ENCODE results near the gene FETUB. TPM values are rescaled to one million over a fixed set of nuclear protein-coding genes. Genes with fewer than 3 reads are reported as not detected.

Gene FETUB
- total and polyA plus RNA-seq, 2 of the 8 experiments (the other 6 are each of a cell fraction or from before 2014, with no cell fraction given), result 0.15 TPM; not detected in 1

DNA sequence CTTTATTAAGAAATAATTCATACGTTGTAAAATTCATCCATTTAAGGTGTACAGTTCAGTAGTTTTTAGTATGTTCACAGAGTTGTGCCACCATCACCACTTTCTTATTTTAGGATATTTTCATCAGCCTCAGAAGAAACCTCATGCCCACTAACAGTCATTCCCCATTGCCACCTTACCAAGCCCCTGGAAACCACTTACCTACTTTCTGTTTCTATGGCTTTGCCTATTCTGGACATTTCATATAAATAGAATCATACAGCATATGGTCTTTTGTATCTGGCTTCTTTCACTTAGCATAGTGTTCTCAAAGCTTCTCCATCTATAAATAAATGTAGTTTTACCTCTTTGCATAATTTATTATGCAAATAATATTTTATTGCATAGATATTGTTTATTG, 6.6 kb downstream of the FETUB start:
- no peak overlapping the region for H2AK5ac ChIP-seq (ENCODE audit: low read depth, low read length)
- peaks cover 4 to 7% (median 6%) of the 10 kb centered on the region in 4 experiments; a peak in 5 of 7 replicates for H3K4me1 ChIP-seq (replicated peaks in 1 of 4; ENCODE audit: control insufficient read depth in 3 of 4, insufficient read depth in 4 of 4, low read length in 3 of 4)
- no peak for FAIRE-seq
- H4K91ac ChIP-seq (replicated peaks; ENCODE audit: insufficient read length, low read length), result no peak overlapping the region
- H3K79me2 ChIP-seq (ENCODE audit: control insufficient read depth in 1 of 2, insufficient read depth in 2 of 2, low read length in 2 of 2), result no peaks in the 10 kb centered on the region
- WGBS, 2 experiments (ENCODE audit: extremely low coverage in 1 of 2, insufficient coverage in 1 of 2, insufficient read length in 1 of 2, insufficient replicate concordance in 2 of 2, low coverage in 1 of 2, low lambda C conversion rate in 2 of 2, missing lambda C conversion rate in 1 of 2), result 100% methylated on average over 1 of the region's 1 CpG; no CpG with 5 or more reads in 1 of the 2 experiments
- no peak overlapping the region for H2BK15ac ChIP-seq (ENCODE audit: low read length)
- no peaks in the 10 kb centered on the region for H3K36me3 ChIP-seq (ENCODE audit: control insufficient read depth in 2 of 4, insufficient read depth in 4 of 4, low read length in 3 of 4)
- H4K8ac ChIP-seq (ENCODE audit: extremely low read depth, insufficient read depth, low read length), result no peak overlapping the region
- H4K5ac ChIP-seq (ENCODE audit: insufficient read length, low read depth, low read length), result no peak overlapping the region
- no peak overlapping the region for H3K9ac ChIP-seq (replicated peaks in 1 of 4; ENCODE audit: extremely low read depth in 1 of 4, low read depth in 3 of 4, low read length in 3 of 4)
- CTCF ChIA-PET (ENCODE audit: partially characterized antibody), result interaction anchor here (1.0 kb wide), 1 partner anchor 30 kb away, joined by 5 read pairs; no protein-coding TSS in a partner anchor
- no peak overlapping the region for H3K56ac ChIP-seq (replicated peaks; ENCODE audit: insufficient read length, low read depth, low read length)
- POLR2A ChIA-PET (ENCODE audit: partially characterized antibody), result no interaction called here
- no peak for DNase-seq (ENCODE audit: low read depth in 1 of 2, low spot score in 2 of 2)
- H3K18ac ChIP-seq (ENCODE audit: extremely low read depth, low read length), result no peak overlapping the region
- H3K79me1 ChIP-seq (ENCODE audit: low read depth, low read length), result no peaks in the 10 kb centered on the region
- no peak overlapping the region for H2BK12ac ChIP-seq (ENCODE audit: low read depth, low read length)
- no peak overlapping the region for H3K23ac ChIP-seq (ENCODE audit: insufficient read length)
- no peak overlapping the region for H3K4ac ChIP-seq (replicated peaks; ENCODE audit: insufficient read length, low read depth, low read length)
- no peaks in the 10 kb centered on the region; a peak in 1 of 7 replicates for H3K27me3 ChIP-seq (replicated peaks in 1 of 4; ENCODE audit: control insufficient read depth in 3 of 4, extremely low read depth in 1 of 4, insufficient read depth in 3 of 4, low read length in 3 of 4)
- H3K23me2 ChIP-seq (ENCODE audit: low read depth, low read length), result no peaks in the 10 kb centered on the region
- H2BK5ac ChIP-seq (ENCODE audit: low read depth, low read length), result no peak overlapping the region
- H3K27ac ChIP-seq (ENCODE audit: low read depth, low read length), result no peak overlapping the region
- H2AFZ ChIP-seq (ENCODE audit: low read length), result no peak overlapping the region
- no peak overlapping the region for H3K4me2 ChIP-seq (ENCODE audit: insufficient read depth in 1 of 2, low read depth in 2 of 2, low read length in 2 of 2)
- no peaks in the 10 kb centered on the region for H4K20me1 ChIP-seq (replicated peaks in 1 of 2; ENCODE audit: control insufficient read depth in 1 of 2, insufficient read depth in 2 of 2, low read length in 2 of 2)
- no peak overlapping the region for H2BK120ac ChIP-seq (replicated peaks; ENCODE audit: low read depth, low read length)
- H2BK20ac ChIP-seq (ENCODE audit: low read length), result no peak overlapping the region
- no peak overlapping the region for H3K4me3 ChIP-seq (ENCODE audit: extremely low read depth in 1 of 4, insufficient read depth in 2 of 4, low read depth in 3 of 4, low read length in 4 of 4)
- H3K9me3 ChIP-seq (ENCODE audit: insufficient read depth in 2 of 2, low read depth in 1 of 2, low read length in 1 of 2), result no peaks in the 10 kb centered on the region
- H3K14ac ChIP-seq (ENCODE audit: insufficient read length), result no peak overlapping the region
- no peak for TF ChIP-seq SP1 (IDR thresholded peaks at IDR 0.05; ENCODE audit: low read depth, low read length)
- TF ChIP-seq SP2 (IDR thresholded peaks at IDR 0.05; ENCODE audit: low read length), result no peak
- TF ChIP-seq SRF (IDR thresholded peaks at IDR 0.05; ENCODE audit: low read depth, low read length), result no peak
- TF ChIP-seq NANOG (IDR thresholded peaks at IDR 0.05; ENCODE audit: insufficient read depth, low read depth, low read length, poor library complexity, severe bottlenecking), result no peak
- TF ChIP-seq KDM4A (IDR thresholded peaks at IDR 0.05; ENCODE audit: low read depth, low read length, severe bottlenecking), result no peak
- no peak for TF ChIP-seq BRCA1 (IDR thresholded peaks at IDR 0.05; ENCODE audit: low read depth, low read length)
- no peak for TF ChIP-seq SIN3A (conservative IDR thresholded peaks at IDR 0.05 in 1 of 2, IDR thresholded peaks at IDR 0.05 in 1 of 2; ENCODE audit: low read depth in 1 of 2, low read length in 2 of 2)
- no peak for TF ChIP-seq SP4 (IDR thresholded peaks at IDR 0.05; ENCODE audit: low read length)
- no peak for TF ChIP-seq CREB1 (IDR thresholded peaks at IDR 0.05)
- TF ChIP-seq MAFK (IDR thresholded peaks at IDR 0.05; ENCODE audit: low read depth, low read length), result no peak
- TF ChIP-seq RFX5 (IDR thresholded peaks at IDR 0.05; ENCODE audit: borderline replicate concordance, low read depth, low read length), result no peak
- no peak for TF ChIP-seq SAP30 (IDR thresholded peaks at IDR 0.05; ENCODE audit: insufficient read depth, insufficient replicate concordance, low read length)
- TF ChIP-seq JUN (IDR thresholded peaks at IDR 0.05; ENCODE audit: low read depth, low read length), result no peak
- TF ChIP-seq ASH2L (IDR thresholded peaks at IDR 0.05; ENCODE audit: low read length), result no peak
- no peak for TF ChIP-seq JUND (IDR thresholded peaks at IDR 0.05; ENCODE audit: low read length)
